ENCODE measurements around the gene CMTR1.
"Not testable (repeated sequence)": the region's sequence is repeated elsewhere in the genome, so short reads cannot be mapped to it uniquely, and the experiment has no call there.

CMTR1 gene

GRCh38 chr6:37495244-37495934 is 62.4 kb downstream of the CMTR1 start:
- peak in 1 of 2 donors; percentile 48 for DNase-seq

GRCh38 chr6:37496951-37497885 is 64.2 kb downstream of the CMTR1 start:
- DNase-seq: no peak

GRCh38 chr6:37499433-37500293 is 66.6 kb downstream of the CMTR1 start, which contains the start of gene CCDC167:
TSS of gene CCDC167 (minus strand) at chr6:37499893. CDS start at chr6:37499863, 30 bp downstream.
- DNase-seq: peak; percentile 97 to 98

- no peak for DNase-seq
Observed at GRCh38 chr6:37500294-37500608, 67.2 kb downstream of the CMTR1 start.

- DNase-seq: not testable (repeated sequence)
Observed at GRCh38 chr6:37500904-37501303, 67.9 kb downstream of the CMTR1 start.

GRCh38 chr6:37501632-37502491 is 68.8 kb downstream of the CMTR1 start:
- DNase-seq: no peak

- DNase-seq: peak in 1 of 2 donors; percentile 49
Observed at GRCh38 chr6:37502703-37503291, 69.8 kb downstream of the CMTR1 start.

GRCh38 chr6:37503309-37503965 is 70.4 kb downstream of the CMTR1 start:
- no peak for DNase-seq

GRCh38 chr6:37504024-37504423 is 71.0 kb downstream of the CMTR1 start:
- no peak for DNase-seq

GRCh38 chr6:37506479-37506878 is 73.5 kb downstream of the CMTR1 start:
- DNase-seq: no peak

GRCh38 chr6:37507077-37507476 is 74.1 kb downstream of the CMTR1 start:
- no peak for DNase-seq

GRCh38 chr6:37507690-37508421 is 74.8 kb downstream of the CMTR1 start:
- peak in 1 of 2 donors; percentile 55 for DNase-seq

GRCh38 chr6:37511201-37511600 is 78.2 kb downstream of the CMTR1 start:
- no peak for DNase-seq

GRCh38 chr6:37511910-37512399 is 78.9 kb downstream of the CMTR1 start:
- no peak for DNase-seq

- DNase-seq: no peak
Observed at GRCh38 chr6:37512400-37513011, 79.5 kb downstream of the CMTR1 start.

GRCh38 chr6:37513155-37513554 is 80.1 kb downstream of the CMTR1 start:
- no peak for DNase-seq

GRCh38 chr6:37513576-37513975 is 80.6 kb downstream of the CMTR1 start:
- no peak for DNase-seq

- peak; percentile 54 to 60 for DNase-seq
Observed at GRCh38 chr6:37514321-37514771, 81.3 kb downstream of the CMTR1 start.

- DNase-seq: no peak
Observed at GRCh38 chr6:37514837-37515236, 81.8 kb downstream of the CMTR1 start.

- DNase-seq: no peak
Observed at GRCh38 chr6:37515712-37516075, 82.7 kb downstream of the CMTR1 start.

All from stimulated activated CD4-positive, alpha-beta T cell treated with anti-CD3 and anti-CD28 coated beads, Interleukin-2, amount 100 ng/mL, for 24 hours (primary cell).